IMR-90 (cell line): ENCODE results near the gene SLC22A14. TPM values are rescaled to one million over a fixed set of nuclear protein-coding genes. Genes with fewer than 3 reads are reported as not detected.

ENCODE experiments used
- ATAC-seq: fragments of 200-7000 bp; cut with Tn5 transposase; 2 replicates; pipeline ENCODE4 v1.9.1; 2020; ENCODE audit warnings: low read depth, mild to moderate bottlenecking, moderate library complexity
- BruUV-seq: library from RNA; stranded (reverse); fragments of 400-500 nt; replicated peaks from 2 replicates; lab custom pipeline; 2021; lab: Mats Ljungman, UMichigan
- CTCF ChIA-PET: fragments of 300-600 bp; formaldehyde crosslinking; extraction: SDS; loops from one replicate; lab custom pipeline; 2021; ENCODE audit warnings: antibody characterized with exemption; lab: Yijun Ruan, JAX
- POLR2A ChIA-PET: fragments of 300-600 bp; sonication (Branson Sonifier 250); formaldehyde crosslinking; loops from one replicate; lab custom pipeline; 2022; ENCODE audit warnings: antibody characterized with exemption; ENCODE audit not compliant: unreplicated experiment; lab: Charles Lee
- DNase-seq: peaks from one replicate; pipeline ENCODE4 v3.0.0; 2013
- H2AFZ ChIP-seq: replicated peaks from 2 replicates; pipeline ENCODE3; 2013; ENCODE audit warnings: low read length, mild to moderate bottlenecking; ENCODE audit not compliant: poor library complexity
- H2AK5ac ChIP-seq: 2 replicates; pipeline ENCODE4 v1.6.1; 2013; ENCODE audit warnings: low read depth, low read length, inconsistent platforms
- H2AK9ac ChIP-seq: replicated peaks from 2 replicates; pipeline ENCODE3; 2013; ENCODE audit warnings: mild to moderate bottlenecking, low read depth, low read length, moderate library complexity; ENCODE audit not compliant: poor library complexity
- H2BK120ac ChIP-seq: 2 replicates; pipeline ENCODE4 v1.6.1; 2013; ENCODE audit warnings: low read depth, low read length, inconsistent platforms
- H2BK15ac ChIP-seq: 3 replicates; pipeline ENCODE4 v1.6.1; 2013; ENCODE audit warnings: low read depth, low read length, inconsistent platforms
- H2BK20ac ChIP-seq: 2 replicates; pipeline ENCODE4 v1.6.1; 2013; ENCODE audit warnings: low read depth, mild to moderate bottlenecking, inconsistent platforms, low read length, moderate library complexity
- H2BK5ac ChIP-seq: 2 replicates; pipeline ENCODE4 v1.6.1; 2013; ENCODE audit warnings: mild to moderate bottlenecking, low read depth, low read length, inconsistent platforms; ENCODE audit not compliant: poor library complexity, severe bottlenecking
- H3K14ac ChIP-seq: replicated peaks from 2 replicates; pipeline ENCODE4 v1.6.1; 2013; ENCODE audit warnings: low read depth, low read length, inconsistent platforms
- H3K18ac ChIP-seq: 2 replicates; pipeline ENCODE4 v1.6.1; 2013; ENCODE audit warnings: low read depth, low read length, control low read depth
- H3K23ac ChIP-seq: 2 replicates; pipeline ENCODE4 v1.6.1; 2013; ENCODE audit warnings: low read depth, low read length, inconsistent platforms
- H3K27ac ChIP-seq: 2 replicates; pipeline ENCODE4 v1.5.1; 2013; ENCODE audit warnings: mild to moderate bottlenecking, control low read depth, low read length; ENCODE audit not compliant: insufficient read depth
- H3K27me3 ChIP-seq: 2 replicates; pipeline ENCODE4 v1.6.1; 2013; ENCODE audit warnings: low read length; ENCODE audit not compliant: control insufficient read depth, insufficient read depth
- H3K36me3 ChIP-seq: 2 replicates; pipeline ENCODE4 v1.6.1; 2013; ENCODE audit warnings: low read length, mixed read lengths; ENCODE audit not compliant: control insufficient read depth, insufficient read depth
- H3K4ac ChIP-seq: 2 replicates; pipeline ENCODE4 v1.6.1; 2013; ENCODE audit warnings: low read depth, low read length, inconsistent platforms
- H3K4me1 ChIP-seq: 2 replicates; pipeline ENCODE4 v1.6.1; 2013; ENCODE audit warnings: low read length, mixed read lengths; ENCODE audit not compliant: control insufficient read depth, insufficient read depth
- H3K4me2 ChIP-seq: 2 replicates; pipeline ENCODE4 v1.6.1; 2013; ENCODE audit warnings: low read depth, mild to moderate bottlenecking, control low read depth, low read length, moderate library complexity
- H3K4me3 ChIP-seq: 2 replicates; pipeline ENCODE4 v1.5.1; 2013; ENCODE audit warnings: low read depth, mild to moderate bottlenecking, control low read depth, low read length, moderate library complexity; ENCODE audit not compliant: insufficient read depth
- H3K56ac ChIP-seq: 2 replicates; pipeline ENCODE4 v1.6.1; 2013; ENCODE audit warnings: low read length, inconsistent platforms; ENCODE audit not compliant: insufficient read depth; ENCODE audit errors: extremely low read depth
- H3K79me1 ChIP-seq, 2 experiments: 2 replicates each; pipeline ENCODE4 v1.6.1; 2013; ENCODE audit warnings: low read length in 2 of 2, inconsistent platforms in 1 of 2, low read depth in 1 of 2
- H3K9ac ChIP-seq: 2 replicates; pipeline ENCODE4 v1.6.1; 2013; ENCODE audit warnings: low read depth, low read length, control low read depth
- H3K9me1 ChIP-seq: 2 replicates; pipeline ENCODE4 v1.6.1; 2013; ENCODE audit warnings: low read length, inconsistent platforms; ENCODE audit not compliant: insufficient read depth
- H3K9me3 ChIP-seq: 2 replicates; pipeline ENCODE4 v1.6.1; 2013; ENCODE audit warnings: low read length; ENCODE audit not compliant: control insufficient read depth, insufficient read depth
- H4K20me1 ChIP-seq: 2 replicates; pipeline ENCODE4 v1.6.1; 2013; ENCODE audit warnings: low read length, inconsistent platforms; ENCODE audit not compliant: insufficient read depth
- H4K5ac ChIP-seq: 2 replicates; pipeline ENCODE4 v1.6.1; 2013; ENCODE audit warnings: mild to moderate bottlenecking, low read depth, low read length, control low read depth
- H4K8ac ChIP-seq, 2 experiments: 2 replicates each; pipeline ENCODE4 v1.6.1; 2013; ENCODE audit warnings: low read depth in 2 of 2, low read length in 2 of 2, control low read depth in 1 of 2, inconsistent platforms in 1 of 2
- H4K91ac ChIP-seq: 2 replicates; pipeline ENCODE4 v1.6.1; 2013; ENCODE audit warnings: low read depth, low read length, inconsistent platforms; ENCODE audit not compliant: insufficient read depth
- BHLHE40 ChIP-seq: fragments of 150-350 bp; IDR thresholded peaks from 2 replicates; pipeline ENCODE4 v1.6.1; 2016; ENCODE audit warnings: mild to moderate bottlenecking, low read depth, low read length
- CTCF ChIP-seq: conservative IDR thresholded peaks from 2 replicates; pipeline ENCODE4 v1.5.1; 2012; ENCODE audit warnings: mild to moderate bottlenecking, low read depth, low read length, improper control_type of control experiment
- MAZ ChIP-seq: IDR thresholded peaks from 2 replicates; pipeline ENCODE4 v1.6.1; 2012; ENCODE audit warnings: low read depth, mild to moderate bottlenecking, low read length, improper control_type of control experiment, moderate library complexity, borderline replicate concordance
- NFE2L2 ChIP-seq: fragments of 150-350 bp; IDR thresholded peaks from 2 replicates; pipeline ENCODE4 v1.6.1; 2016; ENCODE audit warnings: low read depth, mild to moderate bottlenecking, low read length
- RCOR1 ChIP-seq: IDR thresholded peaks from 2 replicates; pipeline ENCODE4 v1.6.1; 2012; ENCODE audit warnings: mild to moderate bottlenecking, low read length, improper control_type of control experiment; ENCODE audit not compliant: insufficient replicate concordance
- SMC3 ChIP-seq: fragments of 150-350 bp; IDR thresholded peaks from 2 replicates; pipeline ENCODE4 v1.6.1; 2016; ENCODE audit warnings: low read depth, mild to moderate bottlenecking, antibody characterized with exemption, low read length, moderate library complexity
- WGBS, 2 experiments: methylation state at CpG; one replicate each; pipeline versions ENCODE4 v1.1.5 to v1.1.7; 2013; ENCODE audit warnings: missing lambda C conversion rate in 2 of 2; ENCODE audit not compliant: insufficient read length in 1 of 2; ENCODE audit errors: extremely low coverage in 2 of 2; 5-methylcytosine and 5-hydroxymethylcytosine counted together
- dilution Hi-C: fragments of 300-500 bp; cut with HindIII; formaldehyde crosslinking; loops from one replicate; pipeline ENCODE4 v1.14.3; 2018; ENCODE audit warnings: low sequenced_read_pairs; ENCODE audit not compliant: unreplicated experiment
- in situ Hi-C: fragments of 300-500 bp; cut with MboI; formaldehyde crosslinking; loops from 3 replicates; pipeline ENCODE4 v1.14.3; 2019; ENCODE audit warnings: low sequenced_read_pairs, inconsistent platforms, mixed read lengths
- intact Hi-C: fragments of 100-400 bp; cut with micrococcal nuclease; formaldehyde crosslinking; loops from 2 replicates; pipeline ENCODE4 v1.10.0; 2022
- polyA plus RNA-seq, 3 experiments: library from polyadenylated mRNA; depleted of rRNA; stranded (reverse); fragments of >200 nt; gene quantifications; 2 replicates each; pipeline ENCODE4 v1.2.3, GENCODE V29; 2012; ENCODE audit warnings: low replicate concordance in 1 of 3
- total RNA-seq: library from RNA; depleted of rRNA; stranded (reverse); fragments of >200 nt; gene quantifications from 2 replicates; pipeline ENCODE4 v1.2.3, GENCODE V29; 2012

Gene SLC22A14
- total and polyA plus RNA-seq, 2 of the 4 experiments (the other 2 are of a cell fraction): under 0.01 to 0.07 TPM

- 95% methylated on average over 7 of the region's 9 CpGs; no CpG with 5 or more reads in 1 of the 2 experiments for WGBS, 2 experiments
- Histone ChIP-seq H4K20me1 (no peaks in the 10 kb centered on the region), H3K4me1 (no peaks in the 10 kb centered on the region; the same call in 1 of the 2 replicates), H3K56ac (no peak within 1 kb of the TSS), H3K18ac (no peak within 1 kb of the TSS), H3K27me3 (no peaks in the 10 kb centered on the region), H2BK20ac (no peak within 1 kb of the TSS), H3K9ac (no peak within 1 kb of the TSS), H2BK120ac (no peak within 1 kb of the TSS), H2BK5ac (no peak within 1 kb of the TSS), H2BK15ac (no peak within 1 kb of the TSS), H4K8ac (no peak within 1 kb of the TSS), H3K4ac (no peak within 1 kb of the TSS), H3K27ac (no peak within 1 kb of the TSS), H4K5ac (no peak within 1 kb of the TSS), H3K23ac (no peak within 1 kb of the TSS), H3K9me3 (no peaks in the 10 kb centered on the region; the same call in 1 of the 2 replicates), H2AK5ac (no peak within 1 kb of the TSS), H3K36me3 (peaks cover 7% of the 10 kb centered on the region), H4K91ac (no peak within 1 kb of the TSS), H3K79me1 (peaks cover 0 to 5% of the 10 kb centered on the region in 2 experiments; a peak in 1 of 4 replicates), H2AK9ac (no peak within 1 kb of the TSS), H3K4me2 (no peak within 1 kb of the TSS), H2AFZ (no peak within 1 kb of the TSS), H3K4me3 (no peak within 1 kb of the TSS), H3K14ac (no peak within 1 kb of the TSS), H3K9me1 (peaks cover 16% of the 10 kb centered on the region)
- no peak for TF ChIP-seq CTCF
- no peak for TF ChIP-seq NFE2L2
- TF ChIP-seq SMC3: no peak
- TF ChIP-seq BHLHE40: no peak
- TF ChIP-seq MAZ: no peak
- no peak for TF ChIP-seq RCOR1
- dilution Hi-C loops: no loop called here
- in situ Hi-C loops: no loop called here
- intact Hi-C loops: no loop called here
- DNase-seq: no peak
- CTCF ChIA-PET: no interaction called here
- no peak for ATAC-seq
- no TSS peak for BruUV-seq
- POLR2A ChIA-PET: no interaction called here
These were observed 16.3 kb upstream of the SLC22A14 start, which contains the start of gene SLC22A13 for GRCh38 chr3:38265604-38266307. Gene SLC22A13, plus strand, starts transcription at chr3:38265812. Its CDS starts 49 bp downstream, at chr3:38265861.
